Measurements from ENCODE around the gene HES6.

- TF ChIP-seq, protein P1, sequence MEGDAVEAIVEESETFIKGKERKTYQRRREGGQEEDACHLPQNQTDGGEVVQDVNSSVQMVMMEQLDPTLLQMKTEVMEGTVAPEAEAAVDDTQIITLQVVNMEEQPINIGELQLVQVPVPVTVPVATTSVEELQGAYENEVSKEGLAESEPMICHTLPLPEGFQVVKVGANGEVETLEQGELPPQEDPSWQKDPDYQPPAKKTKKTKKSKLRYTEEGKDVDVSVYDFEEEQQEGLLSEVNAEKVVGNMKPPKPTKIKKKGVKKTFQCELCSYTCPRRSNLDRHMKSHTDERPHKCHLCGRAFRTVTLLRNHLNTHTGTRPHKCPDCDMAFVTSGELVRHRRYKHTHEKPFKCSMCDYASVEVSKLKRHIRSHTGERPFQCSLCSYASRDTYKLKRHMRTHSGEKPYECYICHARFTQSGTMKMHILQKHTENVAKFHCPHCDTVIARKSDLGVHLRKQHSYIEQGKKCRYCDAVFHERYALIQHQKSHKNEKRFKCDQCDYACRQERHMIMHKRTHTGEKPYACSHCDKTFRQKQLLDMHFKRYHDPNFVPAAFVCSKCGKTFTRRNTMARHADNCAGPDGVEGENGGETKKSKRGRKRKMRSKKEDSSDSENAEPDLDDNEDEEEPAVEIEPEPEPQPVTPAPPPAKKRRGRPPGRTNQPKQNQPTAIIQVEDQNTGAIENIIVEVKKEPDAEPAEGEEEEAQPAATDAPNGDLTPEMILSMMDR (IDR thresholded peaks at IDR 0.05): no peak
- TF ChIP-seq POLR2A (IDR thresholded peaks at IDR 0.05): no peak
Measured at GRCh38 chr2:238225911-238226697, 13.7 kb downstream of the HES6 start.

Measured in uterus (tissue), 2 donors.